Prostate gland (tissue), 2 donors: ENCODE data around the gene RBM14. TPM values are rescaled to one million over a fixed set of nuclear protein-coding genes. Genes with fewer than 3 reads are reported as not detected.
A peak's percentile ranks its signal among the peaks of the same experiment; 100 is the strongest.

Source experiments
- DNase-seq: peaks from one replicate; pipeline ENCODE4 v3.0.0-alpha.2; 2019; ENCODE audit warnings: low spot score
- H3K27ac ChIP-seq, 2 donors: fragments of 200-600 bp; sonication (generic); 2 replicates each; pipeline ENCODE4 v1.5.1; 2017 to 2019
- H3K27me3 ChIP-seq: fragments of 200-600 bp; sonication (generic); replicated peaks from 2 replicates; pipeline ENCODE4 v1.5.1; 2019; ENCODE audit not compliant: insufficient read depth
- H3K36me3 ChIP-seq, 2 donors: fragments of 200-600 bp; sonication (generic); 1 replicate in 1 of 2; 2 replicates in 1 of 2; pipeline versions ENCODE4 v1.5.1 to v1.8.1; 2017 to 2019
- H3K4me1 ChIP-seq: fragments of 200-600 bp; sonication (generic); replicated peaks from 2 replicates; pipeline ENCODE4 v1.5.1; 2019
- H3K4me3 ChIP-seq, 2 donors: fragments of 200-600 bp; sonication (generic); 2 replicates each; pipeline ENCODE4 v1.5.1; 2017 to 2019
- H3K9me3 ChIP-seq: fragments of 200-600 bp; sonication (generic); 2 replicates; pipeline ENCODE4 v1.5.1; 2017
- CTCF ChIP-seq, 4 experiments: fragments of 200-600 bp in 2 of 4; fragments of 450-650 bp in 2 of 4; sonication (generic) in 2 of 4; IDR thresholded peaks; 1 replicate in 3 of 4; 2 replicates in 1 of 4; pipeline ENCODE4 v1.5.1; 2016 to 2019; ENCODE audit warnings: antibody characterized with exemption in 4 of 4, mild to moderate bottlenecking in 2 of 4, moderate library complexity in 2 of 4
- POLR2A ChIP-seq: fragments of 450-650 bp; IDR thresholded peaks from one replicate; pipeline ENCODE4 v1.6.1; 2016; ENCODE audit warnings: antibody characterized with exemption, mild to moderate bottlenecking
- POLR2AphosphoS5 ChIP-seq: sonication (generic); formaldehyde crosslinking; IDR thresholded peaks from one replicate; pipeline ENCODE4 v1.6.1; 2017; ENCODE audit warnings: antibody characterized with exemption
- WGBS: methylation state at CpG from one replicate; pipeline ENCODE4 v1.1.5; 2018; 5-methylcytosine and 5-hydroxymethylcytosine counted together
- intact Hi-C: fragments of 100-400 bp; cut with DNase I; formaldehyde crosslinking; loops from one replicate; pipeline ENCODE4 v1.14.2; 2022
- small RNA-seq, 2 donors: library from RNA; depleted of rRNA; stranded (forward); fragments of <200 nt; gene quantifications; one replicate each; pipeline ENCODE3, GENCODE V24; 2016
- total RNA-seq, 2 donors: library from RNA; depleted of rRNA; stranded (reverse); fragments of >200 nt; gene quantifications; one replicate each; pipeline ENCODE4 v1.1.0, GENCODE V29; 2016

RBM14 gene
- total RNA-seq, 2 donors from 2014 or later: 45.9 to 98.8 TPM

GRCh38 chr11:66663741-66664296 is 47.4 kb downstream of the RBM14 start:
- Histone ChIP-seq H3K4me1 (no peaks in the 10 kb centered on the region), H3K27me3 (no peaks in the 10 kb centered on the region), H3K36me3 (peaks cover 0 to 4% of the 10 kb centered on the region in 2 donors), H3K27ac (no peak overlapping the region), H3K4me3 (no peak overlapping the region), H3K9me3 (no peaks in the 10 kb centered on the region)
- DNase-seq: no peak
- intact Hi-C loops: no loop called here
- TF ChIP-seq POLR2A: no peak
- no peak for TF ChIP-seq CTCF (IDR thresholded peaks at IDR 0.05)
- TF ChIP-seq POLR2AphosphoS5: no peak
- WGBS: 89% methylated on average over 1 of the region's 1 CpG

- no peaks in the 10 kb centered on the region for H3K9me3 ChIP-seq
- no peak overlapping the region for H3K27ac ChIP-seq
- WGBS: 85% methylated on average over 11 of the region's 11 CpGs
- H3K27me3 ChIP-seq: no peaks in the 10 kb centered on the region
- intact Hi-C loops: no loop called here
- H3K4me1 ChIP-seq: no peaks in the 10 kb centered on the region
- no peak overlapping the region for H3K4me3 ChIP-seq
- no peak for TF ChIP-seq POLR2A
- H3K36me3 ChIP-seq: peaks cover 0 to 4% of the 10 kb centered on the region in 2 donors
- no peak for DNase-seq
These were observed 48.9 kb downstream of the RBM14 start for GRCh38 chr11:66665369-66665768.

GRCh38 chr11:66670816-66671215 is 54.4 kb downstream of the RBM14 start:
- Histone ChIP-seq H3K9me3 (no peaks in the 10 kb centered on the region), H3K27me3 (no peaks in the 10 kb centered on the region), H3K4me3 (no peak overlapping the region), H3K4me1 (peaks cover under 1% of the 10 kb centered on the region), H3K27ac (no peak overlapping the region), H3K36me3 (no peaks in the 10 kb centered on the region)
- intact Hi-C loops: no loop called here
- no peak for DNase-seq
- TF ChIP-seq POLR2AphosphoS5 (no peak), CTCF (IDR thresholded peaks at IDR 0.05) (no peak), POLR2A (no peak)
- WGBS: 79% methylated on average over 5 of the region's 5 CpGs

GRCh38 chr11:66674964-66675602 is 58.7 kb downstream of the RBM14 start:
- 72% methylated on average over 2 of the region's 2 CpGs for WGBS
- no peak overlapping the region for H3K4me3 ChIP-seq
- H3K4me1 ChIP-seq: peaks cover 8% of the 10 kb centered on the region
- H3K9me3 ChIP-seq: no peaks in the 10 kb centered on the region
- H3K36me3 ChIP-seq: no peaks in the 10 kb centered on the region
- no peak for DNase-seq
- intact Hi-C loops: loop anchor here (5.0 kb wide), 3 partner anchors 38 to 198 kb away; partner anchors contain the start of genes CCDC87, CCS and RBM4
- no peak for TF ChIP-seq CTCF (IDR thresholded peaks at IDR 0.05)
- no peaks in the 10 kb centered on the region for H3K27me3 ChIP-seq
- H3K27ac ChIP-seq: no peak overlapping the region

- H3K27ac ChIP-seq: no peak overlapping the region
These were observed 60.0 kb downstream of the RBM14 start for GRCh38 chr11:66676282-66676919.

More at GRCh38 chr11:66676282-66676919, 60.0 kb downstream of the RBM14 start:
- 44% methylated on average over 16 of the region's 16 CpGs for WGBS
- H3K36me3 ChIP-seq: no peaks in the 10 kb centered on the region
- H3K4me3 ChIP-seq: peak overlapping the region; percentile 53 to 61
- peaks cover 8% of the 10 kb centered on the region for H3K4me1 ChIP-seq
- no peaks in the 10 kb centered on the region for H3K27me3 ChIP-seq
- no peaks in the 10 kb centered on the region for H3K9me3 ChIP-seq
- DNase-seq: no peak
- intact Hi-C loops: loop anchor here (5.0 kb wide), 3 partner anchors 39 to 199 kb away; partner anchors contain the start of genes CCDC87, CCS and RBM4
- TF ChIP-seq CTCF (IDR thresholded peaks at IDR 0.05) (no peak), POLR2A (no peak)

Small RNA genes within 50 kb of the gene (small RNA-seq; reads per million reads assigned to genes)
- 0 to 0.10 reads per million in 2 donors for gene RNU4-39P

Other genes starting within 250 kb of the RBM14 start
- gene SLC29A2, start 244.9 kb upstream of the RBM14 start, total RNA-seq: 10 to 100 TPM; 10.1 to 12.5 TPM
- gene NPAS4, start 195.6 kb upstream of the RBM14 start, total RNA-seq: under 1 TPM in 1 of 2 donors, not detected in 1; 0.74 TPM
- gene MRPL11, start 177.8 kb upstream of the RBM14 start, total RNA-seq: 10 to 100 TPM; 44.2 to 51.2 TPM
- 10 to 100 TPM; 23.9 to 27.0 TPM for gene PELI3, start 149.7 kb upstream of the RBM14 start, total RNA-seq
- gene DPP3, start 136.2 kb upstream of the RBM14 start, total RNA-seq: 10 to 100 TPM; 37.0 to 53.6 TPM
- gene BBS1, start 106.0 kb upstream of the RBM14 start, total RNA-seq: 100 to 1,000 TPM; 106 to 148 TPM
- 10 to 100 TPM; 24.9 to 37.8 TPM for gene ZDHHC24, start 70.6 kb upstream of the RBM14 start, total RNA-seq
- not detected for gene ACTN3, start 69.7 kb upstream of the RBM14 start, total RNA-seq
- gene CTSF, start 48.0 kb upstream of the RBM14 start, total RNA-seq: 100 to 1,000 TPM; 119 to 130 TPM
- 1 to 10 TPM in 1 of 2 donors, under 1 TPM in 1; 0.82 to 3.8 TPM for gene CCDC87, start 23.6 kb upstream of the RBM14 start, total RNA-seq
- 10 to 100 TPM; 31.0 to 63.8 TPM for gene CCS, start 23.4 kb upstream of the RBM14 start, total RNA-seq
- gene RBM4, start 22.1 kb downstream of the RBM14 start, total RNA-seq: 100 to 1,000 TPM; 105 to 137 TPM
- 10 to 100 TPM; 15.5 to 40.7 TPM for gene RBM4B, start 61.3 kb downstream of the RBM14 start, total RNA-seq
- gene SPTBN2, start 112.6 kb downstream of the RBM14 start, total RNA-seq: 100 to 1,000 TPM; 139 to 140 TPM
- 10 to 100 TPM; 27.1 to 50.0 TPM for gene RCE1, start 226.8 kb downstream of the RBM14 start, total RNA-seq
- 10 to 100 TPM in 1 of 2 donors, 1 to 10 TPM in 1; 6.6 to 17.3 TPM for gene LRFN4, start 240.4 kb downstream of the RBM14 start, total RNA-seq